ENCODE measurements around the gene DIPK2B.

DNA sequence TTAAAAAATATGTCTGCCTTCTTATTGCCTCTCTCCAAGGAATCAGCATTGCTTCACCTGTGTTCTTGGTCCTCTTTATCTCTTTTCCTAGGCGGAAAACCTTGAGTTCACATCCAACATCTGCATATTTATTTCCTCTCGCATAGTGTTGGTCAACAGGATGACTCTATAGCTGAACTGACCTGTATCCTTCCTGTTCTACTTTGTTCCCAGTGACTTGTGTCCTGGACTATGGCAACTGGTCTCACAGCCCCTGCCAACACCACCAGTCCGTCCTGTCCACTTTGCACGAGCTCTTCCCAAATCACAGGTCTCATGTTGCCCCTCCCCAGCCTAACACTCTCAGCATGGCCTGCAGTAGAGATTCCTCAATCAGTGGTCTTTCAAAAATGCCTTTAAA lies 2.0 kb downstream of the DIPK2B start:
- TF ChIP-seq, protein P1, sequence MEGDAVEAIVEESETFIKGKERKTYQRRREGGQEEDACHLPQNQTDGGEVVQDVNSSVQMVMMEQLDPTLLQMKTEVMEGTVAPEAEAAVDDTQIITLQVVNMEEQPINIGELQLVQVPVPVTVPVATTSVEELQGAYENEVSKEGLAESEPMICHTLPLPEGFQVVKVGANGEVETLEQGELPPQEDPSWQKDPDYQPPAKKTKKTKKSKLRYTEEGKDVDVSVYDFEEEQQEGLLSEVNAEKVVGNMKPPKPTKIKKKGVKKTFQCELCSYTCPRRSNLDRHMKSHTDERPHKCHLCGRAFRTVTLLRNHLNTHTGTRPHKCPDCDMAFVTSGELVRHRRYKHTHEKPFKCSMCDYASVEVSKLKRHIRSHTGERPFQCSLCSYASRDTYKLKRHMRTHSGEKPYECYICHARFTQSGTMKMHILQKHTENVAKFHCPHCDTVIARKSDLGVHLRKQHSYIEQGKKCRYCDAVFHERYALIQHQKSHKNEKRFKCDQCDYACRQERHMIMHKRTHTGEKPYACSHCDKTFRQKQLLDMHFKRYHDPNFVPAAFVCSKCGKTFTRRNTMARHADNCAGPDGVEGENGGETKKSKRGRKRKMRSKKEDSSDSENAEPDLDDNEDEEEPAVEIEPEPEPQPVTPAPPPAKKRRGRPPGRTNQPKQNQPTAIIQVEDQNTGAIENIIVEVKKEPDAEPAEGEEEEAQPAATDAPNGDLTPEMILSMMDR (IDR thresholded peaks at IDR 0.05) = no peak
- TF ChIP-seq POLR2AphosphoS5 (IDR thresholded peaks at IDR 0.05) (peak in 1 of 2 donors; percentile 25), EP300 (IDR thresholded peaks at IDR 0.05) (no peak)

Data from upper lobe of left lung (tissue), 4 donors.